SK-N-MC (cell line): Measurements from ENCODE around the gene MCEE.

Source experiments
- EZH2 ChIP-seq: fragments of 200-600 bp; sonication (generic); IDR thresholded peaks from one replicate; pipeline ENCODE4 v1.6.1; 2017; ENCODE audit warnings: antibody characterized with exemption
- FOXP2 ChIP-seq: optimal IDR thresholded peaks from 2 replicates; pipeline ENCODE3; 2011; ENCODE audit warnings: mild to moderate bottlenecking, moderate library complexity; ENCODE audit not compliant: insufficient read depth; ENCODE audit errors: extremely low read length, control extremely low read depth
- POLR2AphosphoS5 ChIP-seq: IDR thresholded peaks from 2 replicates; pipeline ENCODE4 v1.6.1; 2012; ENCODE audit warnings: mild to moderate bottlenecking, low read depth, low read length, borderline replicate concordance

GRCh38 chr2:71153585-71154224 is 23.7 kb upstream of the MCEE start:
- no peak for TF ChIP-seq POLR2AphosphoS5
- TF ChIP-seq FOXP2 = no peak
- TF ChIP-seq EZH2 = no peak
